ENCODE results near the gene COL6A2.
"Not testable (repeated sequence)": the region's sequence is repeated elsewhere in the genome, so short reads cannot be mapped to it uniquely, and the experiment has no call there.

COL6A2 gene

GRCh38 chr21:46171996-46172862 is 74.3 kb downstream of the COL6A2 start:
- no peak for DNase-seq (ENCODE audit: low spot score)

GRCh38 chr21:46172863-46173528 is 75.1 kb downstream of the COL6A2 start:
- no peak for DNase-seq (ENCODE audit: low spot score)

GRCh38 chr21:46173573-46173972 is 75.7 kb downstream of the COL6A2 start:
- DNase-seq (ENCODE audit: low spot score), result no peak

- not testable (repeated sequence) for DNase-seq (ENCODE audit: low spot score)
Observed at GRCh38 chr21:46176443-46177129, 78.7 kb downstream of the COL6A2 start.

- no peak for DNase-seq (ENCODE audit: low spot score)
Observed at GRCh38 chr21:46178961-46179360, 81.0 kb downstream of the COL6A2 start.

Small RNAs within 50 kb of the gene (small RNA-seq; reads per million reads assigned to genes)
- 0 reads per million in 2 experiments for gene PSMA6P3

All from SK-N-DZ (cell line).